Mesendoderm (in vitro differentiated cells): ENCODE data around the gene SRRT.

Experiments
- DNase-seq: peaks from one replicate; pipeline ENCODE4 v3.0.0; 2013
- H2AK5ac ChIP-seq: 2 replicates; pipeline ENCODE4 v1.6.1; 2013; ENCODE audit warnings: low read length, inconsistent platforms
- H2BK120ac ChIP-seq: 2 replicates; pipeline ENCODE4 v1.6.1; 2013; ENCODE audit warnings: low read depth, mild to moderate bottlenecking, low read length, moderate library complexity, mixed read lengths
- H2BK15ac ChIP-seq: replicated peaks from 2 replicates; pipeline ENCODE4 v1.6.1; 2013; ENCODE audit warnings: low read depth, mild to moderate bottlenecking, moderate library complexity
- H2BK5ac ChIP-seq: 2 replicates; pipeline ENCODE4 v1.6.1; 2013; ENCODE audit warnings: low read length, inconsistent platforms
- H3K18ac ChIP-seq: 2 replicates; pipeline ENCODE4 v1.6.1; 2013; ENCODE audit warnings: mild to moderate bottlenecking, low read length, mixed read lengths
- H3K23ac ChIP-seq: one replicate; pipeline ENCODE4 v1.6.1; 2013; ENCODE audit warnings: low read length
- H3K27ac ChIP-seq: 2 replicates; pipeline ENCODE4 v1.5.1; 2013; ENCODE audit warnings: low read depth, mild to moderate bottlenecking, inconsistent platforms, low read length, moderate library complexity
- H3K27me3 ChIP-seq: 2 replicates; pipeline ENCODE4 v1.6.1; 2013; ENCODE audit warnings: low read length, control low read depth, mild to moderate bottlenecking, inconsistent platforms; ENCODE audit not compliant: insufficient read depth, poor library complexity
- H3K36me3 ChIP-seq: 2 replicates; pipeline ENCODE4 v1.6.1; 2013; ENCODE audit warnings: low read length, inconsistent platforms; ENCODE audit not compliant: control insufficient read depth, insufficient read depth
- H3K4ac ChIP-seq: one replicate; pipeline ENCODE4 v1.6.1; 2013; ENCODE audit warnings: low read depth, mild to moderate bottlenecking, low read length, moderate library complexity
- H3K4me1 ChIP-seq: 2 replicates; pipeline ENCODE4 v1.6.1; 2013; ENCODE audit warnings: low read depth, low read length, inconsistent platforms; ENCODE audit not compliant: control insufficient read depth
- H3K4me2 ChIP-seq: 2 replicates; pipeline ENCODE4 v1.6.1; 2013; ENCODE audit warnings: low read length
- H3K4me3 ChIP-seq: 2 replicates; pipeline ENCODE4 v1.5.1; 2013; ENCODE audit warnings: mild to moderate bottlenecking, low read length
- H3K56ac ChIP-seq: one replicate; pipeline ENCODE4 v1.6.1; 2013; ENCODE audit warnings: low read length
- H3K79me1 ChIP-seq: 2 replicates; pipeline ENCODE4 v1.6.1; 2013; ENCODE audit warnings: low read length, inconsistent platforms
- H3K79me2 ChIP-seq: 2 replicates; pipeline ENCODE4 v1.6.1; 2013; ENCODE audit warnings: mild to moderate bottlenecking, low read length; ENCODE audit not compliant: control insufficient read depth, insufficient read depth
- H3K9ac ChIP-seq: 2 replicates; pipeline ENCODE4 v1.6.1; 2013; ENCODE audit warnings: low read length, inconsistent platforms
- H4K5ac ChIP-seq: one replicate; pipeline ENCODE4 v1.6.1; 2013; ENCODE audit warnings: low read length
- H4K8ac ChIP-seq: one replicate; pipeline ENCODE4 v1.6.1; 2013; ENCODE audit warnings: low read depth, mild to moderate bottlenecking, control low read depth, low read length, moderate library complexity
- WGBS: extraction: QIAGEN DNeasy Blood & Tissue Kit; methylation state at CpG from one replicate; pipeline ENCODE4 v1.1.7; 2013; ENCODE audit warnings: low lambda C conversion rate, missing lambda C conversion rate; ENCODE audit not compliant: insufficient coverage; ENCODE audit errors: extremely low coverage; 5-methylcytosine and 5-hydroxymethylcytosine counted together

The SRRT gene

GRCh38 chr7:100827330-100828226 lies 47.3 kb upstream of the SRRT start, which contains the start of gene EPHB4:
TSS of gene EPHB4 (minus strand) at chr7:100827523. CDS start at chr7:100827030, 493 bp downstream.
- Histone ChIP-seq H3K23ac (peak within 1 kb of the TSS; percentile 9), H2BK120ac (peak within 1 kb of the TSS; percentile 46), H4K8ac (no peak within 1 kb of the TSS), H3K4me1 (peaks cover 2% of the 10 kb centered on the region), H3K79me2 (peaks cover 42% of the 10 kb centered on the region), H4K5ac (no peak within 1 kb of the TSS), H3K56ac (peak within 1 kb of the TSS; percentile 88), H3K4me2 (peak within 1 kb of the TSS; percentile 87), H3K27me3 (no peaks in the 10 kb centered on the region), H3K79me1 (peaks cover 24% of the 10 kb centered on the region), H3K4me3 (peak within 1 kb of the TSS; percentile 97), H2BK15ac (no peak within 1 kb of the TSS), H3K4ac (peak within 1 kb of the TSS; percentile 92), H3K36me3 (peaks cover 13% of the 10 kb centered on the region), H3K9ac (peak within 1 kb of the TSS; percentile 86), H3K27ac (peak within 1 kb of the TSS; percentile 91), H3K18ac (peak within 1 kb of the TSS; percentile 94), H2AK5ac (no peak within 1 kb of the TSS), H2BK5ac (peak within 1 kb of the TSS; percentile 6)
- WGBS = no CpG with 5 or more reads among the region's 80 CpGs
- DNase-seq = peak; percentile 97

GRCh38 chr7:100829150-100829716 lies 45.7 kb upstream of the SRRT start:
- H3K27me3 ChIP-seq = no peaks in the 10 kb centered on the region
- H3K27ac ChIP-seq = no peak overlapping the region
- peak overlapping the region; percentile 53 for H3K9ac ChIP-seq
- no peak overlapping the region for H3K23ac ChIP-seq
- H2BK5ac ChIP-seq = no peak overlapping the region
- no peak overlapping the region for H4K5ac ChIP-seq
- H3K79me1 ChIP-seq = peaks cover 12% of the 10 kb centered on the region
- peak overlapping the region; percentile 56 for H4K8ac ChIP-seq
- peak overlapping the region; percentile 35 for H3K18ac ChIP-seq
- H3K36me3 ChIP-seq = no peaks in the 10 kb centered on the region
- H3K4me3 ChIP-seq = no peak overlapping the region
- H3K79me2 ChIP-seq = peaks cover 30% of the 10 kb centered on the region
- DNase-seq = peak; percentile 56
- H3K4ac ChIP-seq = peak overlapping the region; percentile 20
- H3K4me2 ChIP-seq = no peak overlapping the region
- H3K4me1 ChIP-seq = peaks cover 2% of the 10 kb centered on the region
- H2AK5ac ChIP-seq = no peak overlapping the region
- no peak overlapping the region for H2BK15ac ChIP-seq
- H3K56ac ChIP-seq = peak overlapping the region; percentile 76
- WGBS = no CpG with 5 or more reads among the region's 20 CpGs
- H2BK120ac ChIP-seq = no peak overlapping the region

GRCh38 chr7:100830396-100830795 lies 44.5 kb upstream of the SRRT start:
- Histone ChIP-seq H3K4ac (no peak overlapping the region), H3K23ac (no peak overlapping the region), H3K79me2 (peaks cover 19% of the 10 kb centered on the region), H3K9ac (no peak overlapping the region), H2AK5ac (no peak overlapping the region), H3K4me2 (no peak overlapping the region), H4K8ac (no peak overlapping the region), H2BK15ac (no peak overlapping the region), H3K4me3 (no peak overlapping the region), H3K18ac (no peak overlapping the region), H4K5ac (no peak overlapping the region), H3K79me1 (peaks cover 4% of the 10 kb centered on the region), H2BK5ac (no peak overlapping the region), H2BK120ac (no peak overlapping the region), H3K56ac (no peak overlapping the region), H3K36me3 (no peaks in the 10 kb centered on the region), H3K27me3 (no peaks in the 10 kb centered on the region), H3K4me1 (no peaks in the 10 kb centered on the region), H3K27ac (no peak overlapping the region)
- DNase-seq = no peak
- no CpG with 5 or more reads among the region's 4 CpGs for WGBS

GRCh38 chr7:100832281-100832633 lies 42.6 kb upstream of the SRRT start:
- H3K4me2 ChIP-seq = no peak overlapping the region
- H2BK120ac ChIP-seq = no peak overlapping the region
- no CpG with 5 or more reads among the region's 5 CpGs for WGBS
- H4K8ac ChIP-seq = no peak overlapping the region
- no peaks in the 10 kb centered on the region for H3K36me3 ChIP-seq
- H3K4me1 ChIP-seq = peaks cover 6% of the 10 kb centered on the region
- H2BK15ac ChIP-seq = no peak overlapping the region
- no peak overlapping the region for H3K4ac ChIP-seq
- H3K79me2 ChIP-seq = peaks cover under 1% of the 10 kb centered on the region
- H3K56ac ChIP-seq = no peak overlapping the region
- no peak for DNase-seq
- H4K5ac ChIP-seq = no peak overlapping the region
- H3K18ac ChIP-seq = no peak overlapping the region
- no peak overlapping the region for H3K9ac ChIP-seq
- H3K23ac ChIP-seq = no peak overlapping the region
- H2BK5ac ChIP-seq = no peak overlapping the region
- H3K27ac ChIP-seq = no peak overlapping the region
- H3K27me3 ChIP-seq = no peaks in the 10 kb centered on the region
- H3K79me1 ChIP-seq = peaks cover 2% of the 10 kb centered on the region
- H2AK5ac ChIP-seq = no peak overlapping the region
- H3K4me3 ChIP-seq = no peak overlapping the region

- H4K5ac ChIP-seq = peak overlapping the region; percentile 0
- H3K36me3 ChIP-seq = no peaks in the 10 kb centered on the region
- peak overlapping the region; percentile 98 for H2BK5ac ChIP-seq
- peak overlapping the region; percentile 19 for H3K4me3 ChIP-seq
- H3K4ac ChIP-seq = peak overlapping the region; percentile 82
- peak overlapping the region; percentile 92 for H2AK5ac ChIP-seq
- H2BK15ac ChIP-seq = peak overlapping the region; percentile 4
- H3K27ac ChIP-seq = peak overlapping the region; percentile 99
- DNase-seq = peak; percentile 98
- peak overlapping the region; percentile 58 for H4K8ac ChIP-seq
- H3K18ac ChIP-seq = peak overlapping the region; percentile 89
- H3K27me3 ChIP-seq = no peaks in the 10 kb centered on the region
- H3K4me1 ChIP-seq = peaks cover 6% of the 10 kb centered on the region
- no CpG with 5 or more reads among the region's 17 CpGs for WGBS
- H3K4me2 ChIP-seq = peak overlapping the region; percentile 69
- H3K23ac ChIP-seq = peak overlapping the region; percentile 51
- H3K9ac ChIP-seq = peak overlapping the region; percentile 93
- peak overlapping the region; percentile 83 for H3K56ac ChIP-seq
- no peaks in the 10 kb centered on the region for H3K79me2 ChIP-seq
- peak overlapping the region; percentile 39 for H2BK120ac ChIP-seq
- peaks cover 2% of the 10 kb centered on the region for H3K79me1 ChIP-seq
These were observed 38.7 kb upstream of the SRRT start for GRCh38 chr7:100835903-100836811.
